CD4-positive, alpha-beta memory T cell (primary cell): ENCODE data around the gene ZNF737. TPM values are rescaled to one million over a fixed set of nuclear protein-coding genes. Genes with fewer than 3 reads are reported as not detected.
"Not testable (repeated sequence)": the region's sequence is repeated elsewhere in the genome, so short reads cannot be mapped to it uniquely, and the experiment has no call there.

ENCODE experiments used
- CTCF ChIA-PET: fragments of 350-600 bp; sonication (Branson Sonifier 250); formaldehyde crosslinking; loops from one replicate; lab custom pipeline; 2021; ENCODE audit warnings: inconsistent platforms; ENCODE audit not compliant: partially characterized antibody; lab: Charles Lee
- POLR2A ChIA-PET: fragments of 350-600 bp; sonication (Branson Sonifier 250); formaldehyde crosslinking; loops from one replicate; lab custom pipeline; 2021; ENCODE audit not compliant: partially characterized antibody; lab: Charles Lee
- DNase-seq, 5 donors: peaks; one replicate each; pipeline versions ENCODE4 v3.0.0 to v3.0.0-alpha.2; 2020 to 2022; ENCODE audit warnings: mixed read lengths in 1 of 5
- H3K27ac ChIP-seq: one replicate; pipeline ENCODE4 v1.7.0; 2013; ENCODE audit warnings: low read depth, low read length
- H3K27me3 ChIP-seq: 2 replicates; pipeline ENCODE4 v1.7.0; 2013; ENCODE audit warnings: mild to moderate bottlenecking, low read length, moderate library complexity; ENCODE audit not compliant: insufficient read depth
- H3K36me3 ChIP-seq: 2 replicates; pipeline ENCODE4 v1.7.0; 2013; ENCODE audit warnings: mild to moderate bottlenecking, low read length, moderate library complexity; ENCODE audit not compliant: insufficient read depth
- H3K4me1 ChIP-seq: 2 replicates; pipeline ENCODE4 v1.7.0; 2013; ENCODE audit warnings: mild to moderate bottlenecking, low read length, moderate library complexity; ENCODE audit not compliant: insufficient read depth
- H3K4me3 ChIP-seq, 2 donors: one replicate each; pipeline ENCODE4 v1.7.0; 2013; ENCODE audit warnings: low read length in 2 of 2, mild to moderate bottlenecking in 1 of 2
- H3K9me3 ChIP-seq, 2 donors: one replicate each; pipeline ENCODE4 v1.7.0; 2013; ENCODE audit warnings: low read length in 2 of 2, control low read depth in 1 of 2; ENCODE audit not compliant: control insufficient read depth in 1 of 2
- H3K27ac Mint-ChIP-seq, 7 donors: one replicate each; pipeline ENCODE4 v1.8.0; 2020 to 2021; ENCODE audit warnings: mixed read lengths in 7 of 7, mild to moderate bottlenecking in 6 of 7, inconsistent platforms in 3 of 7, moderate library complexity in 3 of 7
- H3K27me3 Mint-ChIP-seq, 2 donors: one replicate each; pipeline ENCODE4 v1.8.0; 2020 to 2021; ENCODE audit warnings: mixed read lengths in 2 of 2
- H3K36me3 Mint-ChIP-seq, 2 donors: one replicate each; pipeline ENCODE4 v1.8.0; 2020 to 2021; ENCODE audit warnings: mixed read lengths in 2 of 2, inconsistent platforms in 1 of 2, mild to moderate bottlenecking in 1 of 2
- H3K4me1 Mint-ChIP-seq, 4 donors: one replicate each; pipeline ENCODE4 v1.8.0; 2020 to 2021; ENCODE audit warnings: mixed read lengths in 4 of 4, mild to moderate bottlenecking in 1 of 4
- H3K4me3 Mint-ChIP-seq, 8 donors: one replicate each; pipeline ENCODE4 v1.8.0; 2020 to 2021; ENCODE audit warnings: mixed read lengths in 8 of 8, mild to moderate bottlenecking in 7 of 8, moderate library complexity in 6 of 8, inconsistent platforms in 3 of 8
- H3K9me3 Mint-ChIP-seq, 8 donors: one replicate each; pipeline ENCODE4 v1.8.0; 2020 to 2021; ENCODE audit warnings: mixed read lengths in 8 of 8, mild to moderate bottlenecking in 5 of 8, inconsistent platforms in 3 of 8, moderate library complexity in 1 of 8
- intact Hi-C: fragments of 100-400 bp; cut with micrococcal nuclease; formaldehyde crosslinking; loops from one replicate; pipeline ENCODE4 v1.15.1; 2023
- polyA plus RNA-seq, 2 donors: library from polyadenylated mRNA; unstranded; fragments of 300-500 nt; fragmentation: Illumina TruSeq; gene quantifications; one replicate each; pipeline ENCODE4 v1.2.3, GENCODE V29; 2021
- total RNA-seq, 2 experiments: library from RNA; stranded (reverse); gene quantifications; one replicate each; pipeline ENCODE4 v1.2.3, GENCODE V29; 2021

Gene ZNF737
- total and polyA plus RNA-seq, 4 experiments from 2014 or later: 3.1 to 44.7 (median 30.2) TPM

- H3K4me3 Mint-ChIP-seq: peak overlapping the region in 1 of 8 donors; percentile 1
- POLR2A ChIA-PET, H3K4me1 ChIP-seq, intact Hi-C loops, H3K27me3 Mint-ChIP-seq, CTCF ChIA-PET, H3K27me3 ChIP-seq, H3K4me1 Mint-ChIP-seq, DNase-seq, H3K27ac Mint-ChIP-seq, H3K27ac ChIP-seq: not testable (repeated sequence)
- Histone ChIP-seq H3K4me3 (peak overlapping the region in 1 of 2 donors; percentile 37), H3K36me3 (peaks cover 49% of the 10 kb centered on the region), H3K9me3 (peaks cover 9 to 65% of the 10 kb centered on the region in 2 donors)
- H3K9me3 Mint-ChIP-seq: peaks cover 2 to 93% (median 80%) of the 10 kb centered on the region in 8 donors
- peaks cover 55 to 65% of the 10 kb centered on the region in 2 donors for H3K36me3 Mint-ChIP-seq
Measured at GRCh38 chr19:20544667-20545333, 20.8 kb downstream of the ZNF737 start.

- H3K9me3 Mint-ChIP-seq: peaks cover 2 to 78% (median 52%) of the 10 kb centered on the region in 8 donors
- POLR2A ChIA-PET: not testable (repeated sequence)
- peaks cover 0 to 16% of the 10 kb centered on the region in 2 donors for H3K9me3 ChIP-seq
Measured at GRCh38 chr19:20530303-20530702, 35.3 kb downstream of the ZNF737 start.

GRCh38 chr19:20513189-20513904, 52.2 kb downstream of the ZNF737 start:
- ChIA-PET CTCF (interaction anchor here (0.7 to 2.7 kb wide), 9 partner anchors 28 to 516 kb away, joined by 3 to 18 read pairs (median 8); no protein-coding TSS in a partner anchor), POLR2A (interaction anchor here (0.8 to 1.5 kb wide), 4 partner anchors 30 to 346 kb away, joined by 3 to 8 read pairs (median 4); partner anchors contain the start of genes ZNF486 and ZNF626)
- intact Hi-C loops: loop anchor here (1.0 kb wide), 1 partner anchor 266 kb away; no protein-coding TSS in a partner anchor
- no peak overlapping the region for H3K4me3 ChIP-seq
- peaks cover 0 to 3% of the 10 kb centered on the region in 2 donors for H3K9me3 ChIP-seq
- Mint-ChIP-seq H3K36me3 (peaks cover 3 to 4% of the 10 kb centered on the region in 2 donors), H3K27ac (peak overlapping the region in 1 of 7 donors; percentile 1), H3K27me3 (no peaks in the 10 kb centered on the region), H3K4me1 (peaks cover 0 to 6% (median 0%) of the 10 kb centered on the region in 4 donors), H3K4me3 (no peak overlapping the region), H3K9me3 (peaks cover 5 to 59% (median 43%) of the 10 kb centered on the region in 8 donors)
- peak in 2 of 5 donors; percentile 7 to 12 for DNase-seq
- no peaks in the 10 kb centered on the region for H3K27me3 ChIP-seq
- H3K27ac ChIP-seq: no peak overlapping the region
- H3K36me3 ChIP-seq: no peaks in the 10 kb centered on the region
- no peaks in the 10 kb centered on the region for H3K4me1 ChIP-seq

More at GRCh38 chr19:20530303-20530702, 35.3 kb downstream of the ZNF737 start:
- DNase-seq, intact Hi-C loops, CTCF ChIA-PET, H3K27ac Mint-ChIP-seq, H3K27me3 ChIP-seq, H3K27ac ChIP-seq, H3K27me3 Mint-ChIP-seq, H3K4me1 ChIP-seq, H3K4me3 Mint-ChIP-seq, H3K36me3 ChIP-seq, H3K4me3 ChIP-seq, H3K4me1 Mint-ChIP-seq: not testable (repeated sequence)
- H3K36me3 Mint-ChIP-seq: peaks cover 27 to 35% of the 10 kb centered on the region in 2 donors

GRCh38 chr19:20503476-20503875, 62.1 kb downstream of the ZNF737 start:
- Mint-ChIP-seq H3K9me3 (peaks cover 3 to 82% (median 48%) of the 10 kb centered on the region in 8 donors), H3K4me3 (no peak overlapping the region), H3K4me1 (no peaks in the 10 kb centered on the region), H3K27ac (no peak overlapping the region), H3K36me3 (peaks cover 0 to 12% of the 10 kb centered on the region in 2 donors), H3K27me3 (no peaks in the 10 kb centered on the region)
- POLR2A ChIA-PET: no interaction called here
- Histone ChIP-seq H3K4me1 (no peaks in the 10 kb centered on the region), H3K27me3 (no peaks in the 10 kb centered on the region), H3K27ac (no peak overlapping the region), H3K9me3 (peaks cover 0 to under 1% of the 10 kb centered on the region in 2 donors), H3K4me3 (no peak overlapping the region), H3K36me3 (no peaks in the 10 kb centered on the region)
- intact Hi-C loops: no loop called here
- no peak for DNase-seq
- CTCF ChIA-PET: no interaction called here

Other genes with a start within 250 kb of the ZNF737 start
- gene ZNF626, start 95.8 kb upstream of the ZNF737 start, total RNA-seq: 10 to 100 TPM; 18.6 to 19.8 TPM
- 10 to 100 TPM in 1 of 2 donors, 1 to 10 TPM in 1; 9.7 to 18.0 TPM for gene ZNF626, start 95.8 kb upstream of the ZNF737 start, polyA plus RNA-seq
- 10 to 100 TPM; 14.7 to 17.1 TPM for gene ZNF66, start 210.5 kb upstream of the ZNF737 start, total RNA-seq
- 1 to 10 TPM; 3.4 to 4.0 TPM for gene ZNF66, start 210.5 kb upstream of the ZNF737 start, polyA plus RNA-seq